Chondrocyte (in vitro differentiated cells): ENCODE measurements around the gene LPIN1. TPM values are rescaled to one million over a fixed set of nuclear protein-coding genes. Genes with fewer than 3 reads are reported as not detected.

Source experiments
- DNase-seq: peaks from one replicate; pipeline ENCODE4 v3.0.0; 2021; ENCODE audit warnings: mixed read lengths, low spot score
- H3K27ac Mint-ChIP-seq: one replicate; pipeline ENCODE4 v1.8.0; 2021; ENCODE audit warnings: mild to moderate bottlenecking, moderate library complexity, mixed read lengths; ENCODE audit not compliant: unreplicated experiment
- H3K27me3 Mint-ChIP-seq: 2 replicates; pipeline ENCODE4 v1.8.0; 2021; ENCODE audit warnings: low read depth, mixed read lengths
- H3K36me3 Mint-ChIP-seq: 2 replicates; pipeline ENCODE4 v1.8.0; 2021; ENCODE audit warnings: low read depth, mixed read lengths
- H3K4me1 Mint-ChIP-seq: 2 replicates; pipeline ENCODE4 v1.8.0; 2021; ENCODE audit warnings: low read depth, mild to moderate bottlenecking, mixed read lengths
- H3K4me3 Mint-ChIP-seq: one replicate; pipeline ENCODE4 v1.8.0; 2021; ENCODE audit warnings: mild to moderate bottlenecking, moderate library complexity, mixed read lengths; ENCODE audit not compliant: unreplicated experiment
- H3K9me3 Mint-ChIP-seq: 2 replicates; pipeline ENCODE4 v1.8.0; 2021; ENCODE audit warnings: low read depth, mixed read lengths
- CTCF ChIP-seq: fragments of 200-600 bp; sonication (generic); IDR thresholded peaks from 2 replicates; pipeline ENCODE4 v1.5.0; 2021; ENCODE audit warnings: antibody characterized with exemption, mild to moderate bottlenecking, moderate library complexity
- total RNA-seq: library from RNA; stranded (reverse); gene quantifications from 3 replicates; pipeline ENCODE4 v1.2.1, GENCODE V29; 2021

The LPIN1 gene
- total RNA-seq, 1 donor from 2014 or later: 17.5 TPM

- H3K4me3 Mint-ChIP-seq: no peak overlapping the region
- no peaks in the 10 kb centered on the region for H3K36me3 Mint-ChIP-seq
- no peak for DNase-seq
- TF ChIP-seq CTCF: no peak
- no peaks in the 10 kb centered on the region for H3K9me3 Mint-ChIP-seq
- no peak overlapping the region for H3K27ac Mint-ChIP-seq
- H3K27me3 Mint-ChIP-seq: peaks cover 29% of the 10 kb centered on the region
- peaks cover 10% of the 10 kb centered on the region for H3K4me1 Mint-ChIP-seq
These were observed 30.3 kb upstream of the LPIN1 start for GRCh38 chr2:11715987-11716652.

GRCh38 chr2:11716689-11717321 lies 29.6 kb upstream of the LPIN1 start:
- H3K27ac Mint-ChIP-seq: no peak overlapping the region
- peaks cover 34% of the 10 kb centered on the region for H3K27me3 Mint-ChIP-seq
- no peak for DNase-seq
- H3K4me3 Mint-ChIP-seq: no peak overlapping the region
- no peak for TF ChIP-seq CTCF
- H3K4me1 Mint-ChIP-seq: peaks cover 3% of the 10 kb centered on the region
- H3K9me3 Mint-ChIP-seq: no peaks in the 10 kb centered on the region
- H3K36me3 Mint-ChIP-seq: no peaks in the 10 kb centered on the region

GRCh38 chr2:11717623-11718022 lies 28.8 kb upstream of the LPIN1 start:
- peaks cover 38% of the 10 kb centered on the region for H3K27me3 Mint-ChIP-seq
- no peak for DNase-seq
- H3K36me3 Mint-ChIP-seq: no peaks in the 10 kb centered on the region
- no peaks in the 10 kb centered on the region for H3K9me3 Mint-ChIP-seq
- no peak for TF ChIP-seq CTCF
- peaks cover 3% of the 10 kb centered on the region for H3K4me1 Mint-ChIP-seq
- no peak overlapping the region for H3K27ac Mint-ChIP-seq
- no peak overlapping the region for H3K4me3 Mint-ChIP-seq

- DNase-seq: no peak
- no peak for TF ChIP-seq CTCF
- Mint-ChIP-seq H3K4me3 (no peak overlapping the region), H3K4me1 (peaks cover 3% of the 10 kb centered on the region), H3K27ac (no peak overlapping the region), H3K27me3 (peaks cover 46% of the 10 kb centered on the region), H3K9me3 (no peaks in the 10 kb centered on the region), H3K36me3 (no peaks in the 10 kb centered on the region)
These were observed 27.8 kb upstream of the LPIN1 start for GRCh38 chr2:11718606-11719005.

- DNase-seq: no peak
- no peak for TF ChIP-seq CTCF
- no peak overlapping the region for H3K27ac Mint-ChIP-seq
- H3K4me1 Mint-ChIP-seq: peaks cover 3% of the 10 kb centered on the region
- H3K4me3 Mint-ChIP-seq: no peak overlapping the region
- H3K36me3 Mint-ChIP-seq: no peaks in the 10 kb centered on the region
- peaks cover 53% of the 10 kb centered on the region for H3K27me3 Mint-ChIP-seq
- H3K9me3 Mint-ChIP-seq: no peaks in the 10 kb centered on the region
These were observed 27.0 kb upstream of the LPIN1 start for GRCh38 chr2:11719230-11719977.
